HL-60 (cell line): ENCODE measurements around the gene SPSB3.

Source experiments
- CTCF ChIP-seq: IDR thresholded peaks from one replicate; pipeline ENCODE4 v1.5.1; 2011; ENCODE audit warnings: low read length, control low read depth, inconsistent platforms; ENCODE audit not compliant: insufficient read depth
- GABPA ChIP-seq: IDR thresholded peaks from 2 replicates; pipeline ENCODE4 v1.6.1; 2012; ENCODE audit warnings: low read depth
- POLR2AphosphoS5 ChIP-seq: IDR thresholded peaks from 2 replicates; pipeline ENCODE4 v1.6.1; 2012; ENCODE audit warnings: low read depth
- REST ChIP-seq: IDR thresholded peaks from 2 replicates; pipeline ENCODE4 v1.6.1; 2012; ENCODE audit warnings: low read depth; ENCODE audit not compliant: insufficient replicate concordance
- SPI1 ChIP-seq: IDR thresholded peaks from 2 replicates; pipeline ENCODE4 v1.6.1; 2012; ENCODE audit warnings: low read depth, mild to moderate bottlenecking, borderline replicate concordance

GRCh38 chr16:1743376-1744337 lies 38.7 kb downstream of the SPSB3 start:
- TF ChIP-seq CTCF (no peak), REST (no peak), POLR2AphosphoS5 (no peak), GABPA (no peak), SPI1 (no peak)
